Lower lobe of right lung (tissue), 2 donors: ENCODE measurements around the gene CD226. TPM values are rescaled to one million over a fixed set of nuclear protein-coding genes. Genes with fewer than 3 reads are reported as not detected.
"Not testable (repeated sequence)": the region's sequence is repeated elsewhere in the genome, so short reads cannot be mapped to it uniquely, and the experiment has no call there.

Source experiments
- ATAC-seq, 2 donors: fragments of 200-7000 bp; cut with Tn5 transposase; one replicate each; pipeline ENCODE4 v1.9.1; 2020 to 2022; ENCODE audit warnings: mild to moderate bottlenecking in 2 of 2, moderate library complexity in 2 of 2
- DNase-seq: peaks from one replicate; pipeline ENCODE4 v3.0.0-alpha.2; 2020
- H3K27ac ChIP-seq: fragments of 200-600 bp; one replicate; pipeline ENCODE4 v1.8.0; 2022
- H3K27me3 ChIP-seq: fragments of 200-600 bp; one replicate; pipeline ENCODE4 v1.8.0; 2022; ENCODE audit warnings: low read depth
- H3K36me3 ChIP-seq: fragments of 200-600 bp; one replicate; pipeline ENCODE4 v1.8.0; 2022; ENCODE audit warnings: mild to moderate bottlenecking
- H3K4me1 ChIP-seq: fragments of 200-600 bp; one replicate; pipeline ENCODE4 v1.8.0; 2022
- H3K4me3 ChIP-seq: fragments of 200-600 bp; one replicate; pipeline ENCODE4 v1.8.0; 2022; ENCODE audit warnings: mild to moderate bottlenecking
- H3K9me3 ChIP-seq: fragments of 200-600 bp; one replicate; pipeline ENCODE4 v1.8.0; 2022
- intact Hi-C: fragments of 100-400 bp; cut with DNase I; formaldehyde crosslinking; loops from one replicate; pipeline ENCODE4 v1.11.0; 2022
- total RNA-seq: library from RNA; stranded (reverse); fragmentation: NEBNext Ultra II Directional; extraction: Animal tissue kit (Norgen Biotek cat#: 25700); gene quantifications from one replicate; pipeline ENCODE4 v1.2.1, GENCODE V29; 2021
- TF ChIP-seq, protein P1 (sequence below): fragments of 200-600 bp; IDR thresholded peaks from one replicate; pipeline ENCODE4 v1.8.0; 2022; ENCODE audit warnings: antibody characterized with exemption, mild to moderate bottlenecking
- donor health status: DM: no; HTN: yes; CAD: no; lungs with severe emphysema.

The CD226 gene
- total RNA-seq, 1 donor from 2014 or later, result 5.4 TPM

DNA sequence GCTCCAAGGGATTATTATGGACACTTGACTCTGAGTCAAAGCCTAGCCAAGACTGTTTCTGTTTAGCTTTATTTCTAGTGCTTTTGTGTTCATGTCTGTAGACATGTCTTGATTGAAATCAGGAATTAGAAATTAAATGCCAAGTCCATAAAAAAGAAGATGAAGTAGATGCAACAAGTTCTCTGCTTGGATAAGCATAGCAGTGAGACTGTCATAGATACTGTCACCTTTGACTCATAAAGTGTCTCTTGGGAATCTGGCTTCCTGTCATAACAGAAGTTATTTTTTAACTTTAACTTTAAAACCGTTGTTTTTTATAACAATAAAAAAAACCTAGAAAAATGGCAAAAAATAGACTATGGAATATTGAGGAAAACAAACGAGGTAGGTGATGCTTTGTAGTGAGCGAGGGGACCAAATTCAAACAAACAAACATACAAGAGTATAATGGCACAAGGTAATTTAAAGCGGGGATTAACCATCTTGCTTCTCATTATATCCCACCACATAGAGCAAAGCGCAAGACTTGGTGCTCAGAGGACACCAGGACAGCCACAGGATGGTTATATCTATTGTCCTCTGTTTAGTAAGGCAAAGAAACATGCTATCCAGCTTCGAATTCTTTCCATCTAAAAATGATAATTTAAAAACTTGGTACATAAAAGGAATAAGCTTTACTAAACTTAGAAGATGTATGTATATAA lies 64.6 kb downstream of the CD226 start:
- Histone ChIP-seq H3K9me3 (no peaks in the 10 kb centered on the region), H3K27ac (no peak overlapping the region), H3K4me3 (no peak overlapping the region), H3K4me1 (no peaks in the 10 kb centered on the region), H3K27me3 (no peaks in the 10 kb centered on the region), H3K36me3 (no peaks in the 10 kb centered on the region)
- intact Hi-C loops, result no loop called here
- TF ChIP-seq, protein P1, sequence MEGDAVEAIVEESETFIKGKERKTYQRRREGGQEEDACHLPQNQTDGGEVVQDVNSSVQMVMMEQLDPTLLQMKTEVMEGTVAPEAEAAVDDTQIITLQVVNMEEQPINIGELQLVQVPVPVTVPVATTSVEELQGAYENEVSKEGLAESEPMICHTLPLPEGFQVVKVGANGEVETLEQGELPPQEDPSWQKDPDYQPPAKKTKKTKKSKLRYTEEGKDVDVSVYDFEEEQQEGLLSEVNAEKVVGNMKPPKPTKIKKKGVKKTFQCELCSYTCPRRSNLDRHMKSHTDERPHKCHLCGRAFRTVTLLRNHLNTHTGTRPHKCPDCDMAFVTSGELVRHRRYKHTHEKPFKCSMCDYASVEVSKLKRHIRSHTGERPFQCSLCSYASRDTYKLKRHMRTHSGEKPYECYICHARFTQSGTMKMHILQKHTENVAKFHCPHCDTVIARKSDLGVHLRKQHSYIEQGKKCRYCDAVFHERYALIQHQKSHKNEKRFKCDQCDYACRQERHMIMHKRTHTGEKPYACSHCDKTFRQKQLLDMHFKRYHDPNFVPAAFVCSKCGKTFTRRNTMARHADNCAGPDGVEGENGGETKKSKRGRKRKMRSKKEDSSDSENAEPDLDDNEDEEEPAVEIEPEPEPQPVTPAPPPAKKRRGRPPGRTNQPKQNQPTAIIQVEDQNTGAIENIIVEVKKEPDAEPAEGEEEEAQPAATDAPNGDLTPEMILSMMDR, result no peak
- no peak for DNase-seq
- ATAC-seq, result no peak

DNA sequence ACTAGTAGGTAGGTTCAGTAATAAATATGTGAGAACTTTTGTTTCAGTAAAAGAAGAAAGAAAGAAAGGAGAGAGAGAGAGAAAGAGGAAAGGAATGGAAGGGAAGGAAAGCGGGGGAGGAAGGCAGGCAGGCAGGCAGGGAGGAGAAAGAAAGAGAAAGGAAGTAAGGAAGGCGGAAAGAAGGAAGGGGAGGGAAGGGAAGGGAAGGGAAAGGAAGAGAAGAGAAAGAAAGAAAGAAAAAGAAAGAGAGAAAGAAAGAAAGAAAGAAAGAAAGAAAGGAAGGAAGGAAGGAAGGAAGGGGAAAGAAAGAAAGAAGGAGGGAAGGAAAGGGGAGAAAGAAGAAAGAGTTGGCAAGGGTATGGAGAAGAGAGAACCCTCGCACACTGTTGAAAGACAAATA lies 67.6 kb downstream of the CD226 start:
- TF ChIP-seq, protein P1, result no peak
- Histone ChIP-seq H3K4me3 (no peak overlapping the region), H3K27ac (no peak overlapping the region), H3K9me3 (no peaks in the 10 kb centered on the region), H3K27me3 (no peaks in the 10 kb centered on the region), H3K4me1 (no peaks in the 10 kb centered on the region), H3K36me3 (no peaks in the 10 kb centered on the region)
- DNase-seq, result no peak
- intact Hi-C loops, result no loop called here
- ATAC-seq, result no peak

DNA sequence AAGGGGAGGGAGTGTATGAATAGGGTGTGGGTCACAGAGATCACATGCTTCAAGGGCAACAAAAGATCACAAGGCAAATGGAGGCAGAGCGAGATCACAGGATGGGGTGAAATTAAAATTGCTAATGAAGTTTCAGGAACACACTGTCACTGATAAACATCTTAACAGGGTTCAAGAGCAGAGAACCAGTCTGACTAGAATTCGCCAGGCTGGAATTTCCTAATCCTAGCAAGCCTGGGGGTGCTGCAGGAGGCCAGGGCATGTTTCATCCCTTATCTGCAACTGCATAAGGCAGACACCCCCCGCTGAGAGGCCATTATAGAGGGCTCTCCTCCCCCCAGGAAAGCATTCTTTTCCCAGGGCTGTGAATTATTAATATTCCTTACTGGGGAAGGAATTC lies 68.6 kb downstream of the CD226 start:
- ATAC-seq, H3K4me1 ChIP-seq, intact Hi-C loops, DNase-seq, H3K9me3 ChIP-seq, H3K27me3 ChIP-seq, H3K36me3 ChIP-seq, H3K4me3 ChIP-seq, H3K27ac ChIP-seq: not testable (repeated sequence)

DNA sequence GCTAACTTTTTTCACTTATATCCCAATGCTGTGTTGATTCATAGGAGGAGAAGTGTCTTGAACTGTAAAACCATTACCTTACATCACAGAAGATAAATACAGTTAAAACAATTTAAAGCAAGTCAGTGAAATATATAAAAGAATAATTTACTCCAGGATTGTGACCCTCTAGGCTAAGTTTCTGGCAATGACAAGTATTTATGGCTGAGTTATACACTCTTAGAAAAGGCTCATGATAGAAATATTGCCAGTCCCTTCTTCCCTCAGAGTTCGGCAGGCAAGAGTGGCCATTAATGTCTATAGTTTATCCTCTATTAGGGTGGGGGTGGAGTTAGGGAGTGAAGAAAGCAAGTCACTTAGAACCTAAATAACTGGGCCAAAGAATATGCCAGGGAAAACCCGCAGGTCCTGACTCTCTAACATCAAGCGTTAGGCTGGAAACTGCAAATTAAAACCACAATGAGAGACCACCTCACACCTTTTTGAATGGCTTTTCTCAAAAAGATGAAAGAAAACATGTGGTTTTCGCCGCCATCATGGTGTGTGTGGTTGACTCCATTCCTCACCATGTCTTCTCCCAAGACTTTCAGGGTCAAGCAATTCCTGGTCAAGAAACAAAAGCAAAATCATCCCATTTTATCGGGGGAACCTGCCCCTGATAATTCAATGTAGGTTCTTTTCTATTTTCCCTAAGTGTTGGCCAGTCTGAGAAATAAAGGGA lies 69.3 kb downstream of the CD226 start:
- Histone ChIP-seq H3K27ac (no peak overlapping the region), H3K27me3 (no peaks in the 10 kb centered on the region), H3K9me3 (no peaks in the 10 kb centered on the region), H3K4me1 (no peaks in the 10 kb centered on the region), H3K4me3 (no peak overlapping the region), H3K36me3 (no peaks in the 10 kb centered on the region)
- TF ChIP-seq, protein P1, result no peak
- ATAC-seq, result no peak
- no peak for DNase-seq
- intact Hi-C loops, result no loop called here

DNA sequence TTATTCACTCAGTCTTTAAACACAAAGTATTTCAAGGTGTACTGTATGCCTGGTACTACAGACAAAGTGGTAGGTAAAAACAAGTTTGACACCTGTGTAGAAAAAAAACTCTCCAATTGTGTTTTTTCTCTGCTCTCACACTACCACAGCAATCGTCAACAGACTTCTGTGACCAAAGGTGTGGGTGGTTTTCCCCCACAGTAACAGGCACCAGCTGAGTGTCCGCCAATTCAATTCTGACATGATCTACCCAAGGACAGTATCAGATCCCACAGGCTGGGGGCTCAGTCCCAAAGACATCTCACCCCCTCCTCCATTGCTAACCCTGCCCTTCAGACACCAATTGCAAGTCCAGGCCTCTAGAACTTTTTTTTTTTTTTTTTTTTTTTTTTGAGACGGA lies 71.2 kb downstream of the CD226 start:
- intact Hi-C loops, result no loop called here
- ATAC-seq, result no peak
- H3K27ac ChIP-seq, result no peak overlapping the region

More for the DNA sequence above, 71.2 kb downstream of the CD226 start:
- no peaks in the 10 kb centered on the region for H3K27me3 ChIP-seq
- H3K4me1 ChIP-seq, result no peaks in the 10 kb centered on the region
- H3K36me3 ChIP-seq, result no peaks in the 10 kb centered on the region
- DNase-seq, result no peak
- H3K9me3 ChIP-seq, result no peaks in the 10 kb centered on the region
- TF ChIP-seq, protein P1, result no peak
- no peak overlapping the region for H3K4me3 ChIP-seq
